DMS153 treated with DMSO at 0.1 percent for 48 hours (cell line): ENCODE measurements around the gene CRABP1.

Experiments
- DNase-seq: peaks from one replicate; lab custom pipeline; 2025; ENCODE audit not compliant: unreplicated experiment; lab: John Stamatoyannopoulos, UW

The CRABP1 gene

GRCh38 chr15:78316283-78317083 lies 23.7 kb upstream of the CRABP1 start:
- no peak for DNase-seq

- DNase-seq: no peak
Observed at GRCh38 chr15:78317145-78317836, 22.9 kb upstream of the CRABP1 start.

DNA sequence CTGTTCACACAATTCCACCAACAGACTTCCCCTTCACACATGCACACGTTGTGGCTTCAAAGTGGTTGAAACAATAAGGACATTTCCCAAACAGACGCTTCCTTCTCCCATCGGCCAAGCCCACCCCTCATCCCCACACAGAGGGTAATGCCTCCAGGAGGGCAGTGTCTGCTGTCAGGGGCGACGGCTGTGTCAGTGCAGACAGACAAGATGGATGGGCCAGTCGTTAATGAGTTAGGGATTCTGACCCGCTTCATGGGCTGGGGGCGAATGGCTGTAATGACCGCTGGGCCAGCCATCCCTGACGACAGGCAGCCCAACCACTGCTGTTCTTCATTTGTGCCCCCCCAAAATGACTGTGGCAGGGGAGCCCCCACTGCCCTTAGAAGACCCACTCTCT lies 20.6 kb upstream of the CRABP1 start:
- DNase-seq: no peak

- DNase-seq: no peak
Observed at GRCh38 chr15:78320183-78320582, 20.0 kb upstream of the CRABP1 start.

GRCh38 chr15:78321041-78321570 lies 19.0 kb upstream of the CRABP1 start:
- DNase-seq: no peak

DNA sequence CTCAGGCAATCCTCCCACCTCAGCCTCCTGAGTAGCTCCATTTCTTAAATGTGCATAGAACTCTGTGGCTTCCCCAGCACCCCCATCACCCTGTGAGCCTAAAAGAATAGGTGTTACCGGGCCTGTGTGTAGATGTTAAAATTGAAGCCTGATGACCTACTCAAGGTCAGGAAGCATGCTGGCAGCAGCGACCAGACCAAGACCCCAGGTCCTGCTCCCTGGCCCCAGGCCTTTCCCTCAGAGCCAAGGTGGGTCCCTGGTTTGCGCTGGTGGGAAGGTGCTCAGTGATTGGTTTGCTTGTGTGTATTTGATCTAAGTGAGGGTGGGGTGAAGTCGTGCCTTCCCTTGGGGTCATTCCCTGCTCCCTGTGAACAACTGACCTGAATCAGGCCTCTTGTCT lies 18.4 kb upstream of the CRABP1 start:
- DNase-seq: no peak

DNA sequence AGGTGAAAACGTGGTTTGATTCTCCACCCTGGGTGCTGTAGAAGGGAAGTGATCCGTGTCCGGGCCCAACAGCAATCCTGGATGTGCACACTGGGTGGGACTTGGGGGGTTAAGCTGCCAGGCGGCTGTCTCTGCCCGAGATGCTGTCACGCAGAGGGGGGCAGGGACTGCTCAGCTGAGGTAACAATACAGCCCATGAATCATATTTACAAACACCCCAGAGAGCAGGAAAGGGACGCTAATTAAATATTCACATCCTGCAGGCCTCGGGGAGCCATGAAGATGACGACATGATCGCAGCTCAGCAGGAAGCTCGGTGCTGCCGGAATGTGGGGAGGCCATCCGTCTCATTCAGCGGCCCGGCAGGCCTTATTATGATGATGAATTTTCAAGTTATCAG lies 17.9 kb upstream of the CRABP1 start:
- DNase-seq: no peak

GRCh38 chr15:78322724-78323521 lies 17.2 kb upstream of the CRABP1 start:
- DNase-seq: no peak

DNA sequence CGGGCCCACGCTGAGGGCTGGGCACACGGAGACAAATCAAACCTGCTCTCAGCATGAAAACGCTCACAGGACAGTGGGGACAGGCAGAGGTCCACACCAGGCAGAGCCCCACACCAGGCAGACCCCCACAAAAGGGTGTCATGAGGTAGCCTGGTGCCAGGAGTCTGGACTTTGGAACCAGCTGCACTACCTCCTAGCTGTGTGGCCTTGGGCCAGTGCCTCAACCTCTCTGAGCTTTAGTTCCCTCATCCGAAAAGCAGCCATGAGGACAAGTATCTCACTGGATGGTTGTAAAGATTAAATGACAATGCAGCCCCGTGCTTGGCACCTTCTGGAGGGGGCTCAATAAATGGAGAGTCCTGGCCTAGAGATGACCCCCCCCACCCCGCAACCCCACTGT lies 16.5 kb upstream of the CRABP1 start:
- DNase-seq: no peak

DNA sequence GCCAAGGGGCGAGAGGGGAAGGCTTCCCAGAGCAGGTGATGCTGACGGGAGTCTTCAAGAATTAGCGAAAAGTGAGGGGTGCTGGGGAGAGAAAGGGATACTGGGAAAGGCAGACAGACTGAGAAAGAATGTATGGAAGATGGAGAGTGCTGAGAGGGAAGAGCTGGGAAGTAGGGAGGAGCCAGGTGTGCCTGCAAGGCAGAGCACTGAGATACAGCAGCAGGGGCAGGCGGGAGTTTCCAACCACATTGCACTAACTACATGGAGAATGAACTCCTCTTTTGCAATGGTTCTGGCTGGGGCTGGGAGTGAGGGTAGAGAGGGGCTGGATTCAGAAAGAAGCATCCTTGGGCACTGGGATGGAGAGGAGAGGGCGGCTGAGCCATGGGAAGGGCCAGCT lies 16.0 kb upstream of the CRABP1 start:
- DNase-seq: no peak

GRCh38 chr15:78325092-78325843 lies 14.9 kb upstream of the CRABP1 start:
- no peak for DNase-seq

DNA sequence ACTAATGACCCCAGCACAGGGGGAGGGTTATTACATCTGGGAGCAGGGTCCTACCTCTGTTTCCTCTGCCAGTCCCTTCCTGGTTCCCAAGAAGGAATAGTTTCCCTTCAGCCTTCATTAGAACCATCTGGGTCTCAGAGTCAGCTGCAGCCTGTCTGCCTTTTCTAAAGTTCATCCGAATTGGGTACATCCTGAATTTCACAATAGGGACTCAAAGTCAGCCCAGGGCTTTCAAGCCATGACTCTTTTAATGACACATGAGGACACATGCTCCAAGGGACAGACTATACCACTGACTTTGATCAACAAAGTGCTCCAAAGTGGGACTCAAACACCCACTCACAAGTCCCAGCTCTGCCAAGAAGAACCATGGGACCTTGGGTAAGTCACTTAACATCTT lies 12.7 kb upstream of the CRABP1 start:
- no peak for DNase-seq

GRCh38 chr15:78329625-78330024 lies 10.5 kb upstream of the CRABP1 start:
- DNase-seq: no peak

- no peak for DNase-seq
Observed at GRCh38 chr15:78334845-78335244, 5.3 kb upstream of the CRABP1 start.

GRCh38 chr15:78335985-78336384 lies 4.2 kb upstream of the CRABP1 start:
- DNase-seq: no peak

- no peak for DNase-seq
Observed at GRCh38 chr15:78338781-78339180, 1.4 kb upstream of the CRABP1 start.

DNA sequence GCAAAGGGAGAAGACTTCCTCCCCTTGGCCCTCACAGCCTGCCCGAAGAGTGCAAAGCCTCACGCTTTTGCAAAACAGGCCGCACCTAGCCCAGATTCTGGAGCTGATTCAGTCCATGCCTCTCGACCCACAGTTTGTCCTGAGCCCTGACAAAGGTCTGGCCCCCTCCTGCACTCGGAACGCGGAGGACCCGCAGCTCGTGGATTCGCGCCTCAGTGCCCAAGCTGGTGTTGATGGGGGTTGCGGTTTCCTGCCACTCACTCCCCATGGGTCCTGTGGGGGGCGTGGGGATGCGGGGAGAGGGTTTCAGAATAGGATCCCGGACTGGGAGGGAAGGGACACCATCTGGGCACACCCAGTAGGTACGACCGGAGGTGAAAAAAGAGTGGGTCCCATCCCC lies 594 bp upstream of the CRABP1 start:
- no peak for DNase-seq

DNA sequence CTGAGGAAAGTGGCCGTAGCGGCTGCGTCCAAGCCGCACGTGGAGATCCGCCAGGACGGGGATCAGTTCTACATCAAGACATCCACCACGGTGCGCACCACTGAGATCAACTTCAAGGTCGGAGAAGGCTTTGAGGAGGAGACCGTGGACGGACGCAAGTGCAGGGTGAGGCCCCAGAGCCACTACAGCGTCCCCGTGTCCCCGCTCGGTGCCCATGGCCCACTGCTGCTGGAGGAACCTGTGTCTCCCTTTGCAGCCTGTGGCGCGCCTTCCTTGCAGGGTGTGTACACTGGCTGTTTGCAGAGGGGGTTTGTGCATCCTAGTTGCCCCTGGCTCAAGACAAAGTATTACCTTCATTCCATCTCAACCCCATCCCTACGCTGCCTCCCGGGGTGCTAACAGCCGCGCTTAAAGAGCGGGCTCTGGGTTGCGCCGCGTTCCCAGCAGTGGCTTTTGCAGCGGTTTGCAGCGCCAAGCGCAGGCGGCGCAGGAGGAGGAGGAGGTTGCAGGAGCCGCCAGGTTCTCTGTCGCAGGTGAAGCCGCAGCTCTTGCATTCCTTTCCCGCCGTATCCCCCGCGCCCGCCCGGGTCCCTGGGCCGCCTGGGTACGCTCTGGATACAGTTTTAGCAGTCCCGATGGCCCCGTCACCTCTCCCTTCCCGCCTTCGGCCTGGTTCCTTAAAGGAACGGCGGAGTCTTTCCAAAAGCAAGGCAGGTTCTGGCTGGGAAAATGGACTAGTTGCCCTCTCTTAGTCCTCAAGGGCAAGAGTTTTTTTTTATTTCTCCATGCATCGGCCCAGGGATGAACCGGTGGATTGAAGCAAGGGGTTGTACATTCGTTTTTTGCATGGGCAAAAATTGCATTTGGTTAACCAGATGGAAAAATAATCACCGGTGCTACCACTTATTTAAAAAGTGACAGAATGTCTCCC lies 1.2 kb downstream of the CRABP1 start:
- DNase-seq: no peak

- no peak for DNase-seq
Observed at GRCh38 chr15:78342021-78342420, 1.9 kb downstream of the CRABP1 start.
